KMS-11 (cell line): Measurements from ENCODE around the gene MTMR11.

Experiments
- H2AFZ ChIP-seq: fragments of 200-600 bp; sonication (generic); 2 replicates; pipeline ENCODE4 v1.6.1; 2016; ENCODE audit warnings: antibody characterized with exemption, mixed run types, low read depth
- H3K27ac ChIP-seq: fragments of 200-600 bp; sonication (generic); 2 replicates; pipeline ENCODE4 v1.6.1; 2016; ENCODE audit warnings: mild to moderate bottlenecking, mixed run types
- H3K27me3 ChIP-seq: fragments of 200-600 bp; sonication (generic); 2 replicates; pipeline ENCODE4 v1.6.1; 2017; ENCODE audit warnings: mild to moderate bottlenecking, low read depth, mixed run types, moderate library complexity; ENCODE audit not compliant: insufficient read depth
- H3K36me3 ChIP-seq: fragments of 200-600 bp; sonication (generic); 2 replicates; pipeline ENCODE4 v1.6.1; 2017; ENCODE audit warnings: mild to moderate bottlenecking, mixed run types; ENCODE audit not compliant: insufficient read depth
- H3K4me1 ChIP-seq: fragments of 200-600 bp; sonication (generic); 2 replicates; pipeline ENCODE4 v1.6.1; 2016; ENCODE audit warnings: mild to moderate bottlenecking, low read depth, mixed run types; ENCODE audit not compliant: poor library complexity, severe bottlenecking
- H3K4me2 ChIP-seq: fragments of 200-600 bp; sonication (generic); 2 replicates; pipeline ENCODE4 v1.7.0; 2016; ENCODE audit warnings: mild to moderate bottlenecking, mixed run types
- H3K4me3 ChIP-seq: fragments of 200-600 bp; sonication (generic); IDR thresholded peaks from 2 replicates; pipeline ENCODE4 v1.6.1; 2017; ENCODE audit warnings: low read depth, low read length, mixed read lengths; ENCODE audit not compliant: insufficient read depth
- H3K79me2 ChIP-seq: fragments of 200-600 bp; sonication (generic); 2 replicates; pipeline ENCODE4 v1.6.1; 2016; ENCODE audit warnings: low read depth, mixed run types; ENCODE audit not compliant: insufficient read depth
- H3K9ac ChIP-seq: fragments of 200-600 bp; sonication (generic); 2 replicates; pipeline ENCODE4 v1.6.1; 2016; ENCODE audit warnings: mild to moderate bottlenecking, mixed run types
- H4K20me1 ChIP-seq: fragments of 200-600 bp; sonication (generic); 2 replicates; pipeline ENCODE4 v1.6.1; 2016; ENCODE audit warnings: mild to moderate bottlenecking, mixed run types; ENCODE audit not compliant: insufficient read depth
- TF ChIP-seq, protein P1 (sequence below): fragments of 200-600 bp; sonication (generic); conservative IDR thresholded peaks from 2 replicates; pipeline ENCODE4 v1.6.1; 2017; ENCODE audit warnings: low read depth, mild to moderate bottlenecking, antibody characterized with exemption, low read length, moderate library complexity, mixed read lengths

Gene MTMR11

DNA sequence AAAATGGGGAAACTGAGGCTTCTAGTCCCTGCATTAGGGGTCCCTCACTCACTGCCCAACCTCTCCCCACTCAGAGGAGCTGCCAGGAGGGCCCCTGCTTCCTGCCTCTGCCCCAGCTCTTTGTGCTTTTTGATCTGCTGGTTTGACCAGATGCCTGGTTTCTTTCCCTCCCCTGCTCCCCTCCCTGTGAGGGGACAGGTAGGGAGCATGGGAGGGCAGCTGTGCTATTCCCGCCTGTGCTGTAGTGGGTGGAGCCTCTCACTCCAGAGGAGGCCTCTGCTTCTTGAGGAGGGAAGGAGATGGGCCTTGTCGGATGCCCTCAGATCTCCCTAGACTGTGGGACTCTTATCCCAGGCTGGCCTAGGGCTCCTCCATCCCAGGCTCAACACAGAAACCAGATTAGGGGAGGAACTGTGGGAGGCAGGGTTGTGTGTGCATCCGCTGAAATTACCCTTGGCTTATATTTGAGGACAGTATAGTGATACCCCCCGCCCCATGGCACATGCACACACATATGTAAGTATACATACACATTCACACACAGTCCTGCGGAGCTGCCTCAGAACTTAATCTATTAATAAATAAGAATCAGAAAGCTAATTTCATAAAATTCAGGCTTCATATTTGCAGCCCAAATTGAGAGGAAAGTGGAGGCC, 32.7 kb downstream of the MTMR11 start:
- TF ChIP-seq, protein P1, sequence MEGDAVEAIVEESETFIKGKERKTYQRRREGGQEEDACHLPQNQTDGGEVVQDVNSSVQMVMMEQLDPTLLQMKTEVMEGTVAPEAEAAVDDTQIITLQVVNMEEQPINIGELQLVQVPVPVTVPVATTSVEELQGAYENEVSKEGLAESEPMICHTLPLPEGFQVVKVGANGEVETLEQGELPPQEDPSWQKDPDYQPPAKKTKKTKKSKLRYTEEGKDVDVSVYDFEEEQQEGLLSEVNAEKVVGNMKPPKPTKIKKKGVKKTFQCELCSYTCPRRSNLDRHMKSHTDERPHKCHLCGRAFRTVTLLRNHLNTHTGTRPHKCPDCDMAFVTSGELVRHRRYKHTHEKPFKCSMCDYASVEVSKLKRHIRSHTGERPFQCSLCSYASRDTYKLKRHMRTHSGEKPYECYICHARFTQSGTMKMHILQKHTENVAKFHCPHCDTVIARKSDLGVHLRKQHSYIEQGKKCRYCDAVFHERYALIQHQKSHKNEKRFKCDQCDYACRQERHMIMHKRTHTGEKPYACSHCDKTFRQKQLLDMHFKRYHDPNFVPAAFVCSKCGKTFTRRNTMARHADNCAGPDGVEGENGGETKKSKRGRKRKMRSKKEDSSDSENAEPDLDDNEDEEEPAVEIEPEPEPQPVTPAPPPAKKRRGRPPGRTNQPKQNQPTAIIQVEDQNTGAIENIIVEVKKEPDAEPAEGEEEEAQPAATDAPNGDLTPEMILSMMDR, result no peak
- Histone ChIP-seq H3K27me3 (no peaks in the 10 kb centered on the region), H3K36me3 (no peaks in the 10 kb centered on the region), H3K27ac (no peak overlapping the region), H3K4me1 (peaks cover 11% of the 10 kb centered on the region), H3K79me2 (no peaks in the 10 kb centered on the region), H3K4me2 (no peak overlapping the region), H3K4me3 (no peak overlapping the region), H3K9ac (no peak overlapping the region), H2AFZ (no peak overlapping the region), H4K20me1 (no peaks in the 10 kb centered on the region)

DNA sequence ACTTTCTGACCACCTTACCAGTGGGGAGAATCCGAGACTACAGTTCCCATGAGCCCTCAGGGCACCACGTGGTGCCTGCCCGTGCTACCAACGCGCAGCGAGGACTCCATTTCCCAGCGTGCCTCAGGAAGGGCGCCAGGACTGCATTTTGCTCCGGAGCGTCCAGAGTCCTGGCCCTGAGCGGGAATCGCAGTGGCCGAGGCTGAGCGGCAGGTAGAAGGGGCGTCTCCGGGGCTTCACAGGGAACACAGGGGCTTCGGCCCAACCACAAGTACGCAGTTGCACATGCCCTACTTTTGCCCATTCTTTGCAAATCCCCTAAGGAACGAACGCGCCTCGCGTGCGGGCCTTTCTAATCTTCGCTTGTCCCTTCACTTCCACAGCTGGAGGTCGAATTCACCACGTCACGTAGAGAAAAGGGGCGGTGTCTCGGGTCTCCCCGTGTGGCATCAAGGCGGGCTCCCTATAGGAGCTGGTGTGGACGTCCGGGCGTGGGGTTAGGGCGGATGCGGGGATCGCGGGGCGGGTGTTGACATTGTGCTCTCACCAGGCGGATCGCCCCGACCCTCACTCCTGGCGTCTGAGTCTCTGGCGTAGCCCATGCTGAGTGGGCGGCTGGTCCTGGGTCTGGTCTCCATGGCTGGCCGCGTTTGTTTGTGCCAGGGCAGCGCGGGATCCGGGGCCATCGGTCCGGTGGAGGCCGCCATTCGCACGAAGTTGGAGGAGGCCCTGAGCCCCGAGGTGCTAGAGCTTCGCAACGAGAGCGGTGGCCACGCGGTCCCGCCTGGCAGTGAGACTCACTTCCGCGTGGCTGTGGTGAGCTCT, 37.0 kb downstream of the MTMR11 start, which contains the start of gene BOLA1:
BOLA1 (plus strand) TSS at position 109 of the 825 bp plus-strand sequence; CDS start at position 601, 492 bp downstream.
- TF ChIP-seq, protein P1, result no peak
- Histone ChIP-seq H3K4me2 (peak within 1 kb of the TSS; percentile 76), H3K4me1 (peaks cover 15% of the 10 kb centered on the region), H3K4me3 (peak within 1 kb of the TSS; percentile 100), H3K9ac (peak within 1 kb of the TSS; percentile 72), H3K27me3 (no peaks in the 10 kb centered on the region), H3K79me2 (no peaks in the 10 kb centered on the region), H3K27ac (peak within 1 kb of the TSS; percentile 36), H3K36me3 (no peaks in the 10 kb centered on the region), H4K20me1 (no peaks in the 10 kb centered on the region), H2AFZ (peak within 1 kb of the TSS; percentile 95)

DNA sequence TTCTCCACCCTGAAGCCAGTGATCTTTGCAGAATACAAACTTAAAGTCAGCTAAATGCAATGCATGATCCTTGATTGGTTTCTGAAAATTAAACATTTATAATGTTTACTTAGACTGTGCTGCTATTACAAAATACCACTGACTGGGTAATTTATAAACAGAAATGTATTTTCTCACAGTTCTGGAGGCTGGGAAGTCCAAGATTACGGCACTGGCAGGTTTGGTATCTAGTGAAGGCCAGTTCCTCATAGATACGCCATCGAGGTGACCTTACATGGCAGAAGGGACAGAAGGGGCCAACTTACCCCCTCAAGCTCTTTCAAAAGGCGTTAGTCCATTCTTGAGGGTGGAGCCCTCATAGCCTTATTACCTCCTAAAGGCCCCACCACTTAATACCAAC, 40.1 kb downstream of the MTMR11 start:
- Histone ChIP-seq H3K79me2 (no peaks in the 10 kb centered on the region), H3K27ac (no peak overlapping the region), H3K4me3 (no peak overlapping the region), H2AFZ (no peak overlapping the region), H3K27me3 (no peaks in the 10 kb centered on the region), H3K4me1 (peaks cover 15% of the 10 kb centered on the region), H3K4me2 (no peak overlapping the region), H3K9ac (no peak overlapping the region), H4K20me1 (no peaks in the 10 kb centered on the region), H3K36me3 (no peaks in the 10 kb centered on the region)
- TF ChIP-seq, protein P1, result no peak

DNA sequence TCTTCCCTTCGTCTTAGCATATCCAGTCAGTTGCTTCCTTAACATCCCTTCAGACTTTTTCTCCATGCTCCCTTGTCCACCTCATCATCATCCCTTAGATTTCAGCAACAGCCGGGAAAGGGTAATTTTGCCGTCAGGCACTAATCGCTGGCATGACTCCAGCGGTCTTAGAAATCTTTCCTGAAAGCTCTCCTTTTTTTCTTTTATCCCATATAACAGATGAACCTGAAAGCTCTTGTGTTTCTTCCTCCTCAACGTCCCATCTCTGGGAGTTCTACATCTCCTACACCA, 47.7 kb downstream of the MTMR11 start:
- Histone ChIP-seq H3K36me3 (no peaks in the 10 kb centered on the region), H3K4me1 (peaks cover 20% of the 10 kb centered on the region), H4K20me1 (no peaks in the 10 kb centered on the region), H3K27me3 (no peaks in the 10 kb centered on the region), H3K4me3 (peak overlapping the region; percentile 100), H3K9ac (peak overlapping the region; percentile 92), H3K27ac (peak overlapping the region; percentile 92), H3K79me2 (peaks cover 31% of the 10 kb centered on the region), H3K4me2 (peak overlapping the region; percentile 86), H2AFZ (peak overlapping the region; percentile 61)
- TF ChIP-seq, protein P1, result no peak
